ENCODE results near the gene PDE4D.

PDE4D gene

DNA sequence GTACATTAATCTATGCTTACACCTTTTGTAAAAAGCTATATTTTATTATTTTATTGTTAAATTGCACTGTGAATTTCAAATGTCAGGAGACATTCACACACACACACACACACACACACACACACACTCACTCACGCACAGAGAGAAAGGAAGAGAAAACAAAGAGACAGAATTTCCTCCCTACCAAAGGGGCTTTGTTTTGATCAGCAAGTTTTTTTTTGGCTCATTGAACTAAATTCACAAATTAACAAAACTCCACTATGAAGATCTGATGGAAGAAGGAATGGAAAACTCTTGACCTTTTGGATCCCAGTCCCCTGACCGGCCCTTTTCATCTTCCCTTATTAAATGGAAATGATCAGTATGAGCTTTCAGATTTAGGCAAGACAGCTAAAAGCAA, 161.2 kb downstream of the PDE4D start:
- Histone ChIP-seq H3K9me3 (ENCODE audit: control insufficient read depth, low read length) (no peaks in the 10 kb centered on the region), H3K27ac (ENCODE audit: insufficient read depth, low read depth, low read length, poor library complexity, severe bottlenecking) (no peak overlapping the region), H3K4me1 (ENCODE audit: control insufficient read depth, insufficient read depth, low read length) (no peaks in the 10 kb centered on the region), H3K4me3 (ENCODE audit: insufficient read depth, low read depth, low read length) (no peak overlapping the region), H3K27me3 (ENCODE audit: control insufficient read depth, insufficient read depth, low read length, poor library complexity, severe bottlenecking) (no peaks in the 10 kb centered on the region), H3K36me3 (ENCODE audit: control insufficient read depth, insufficient read depth, low read length) (no peaks in the 10 kb centered on the region)
- WGBS, 2 experiments, result 65 to 100% methylated on average over 1 to 2 of the region's 2 CpGs

DNA sequence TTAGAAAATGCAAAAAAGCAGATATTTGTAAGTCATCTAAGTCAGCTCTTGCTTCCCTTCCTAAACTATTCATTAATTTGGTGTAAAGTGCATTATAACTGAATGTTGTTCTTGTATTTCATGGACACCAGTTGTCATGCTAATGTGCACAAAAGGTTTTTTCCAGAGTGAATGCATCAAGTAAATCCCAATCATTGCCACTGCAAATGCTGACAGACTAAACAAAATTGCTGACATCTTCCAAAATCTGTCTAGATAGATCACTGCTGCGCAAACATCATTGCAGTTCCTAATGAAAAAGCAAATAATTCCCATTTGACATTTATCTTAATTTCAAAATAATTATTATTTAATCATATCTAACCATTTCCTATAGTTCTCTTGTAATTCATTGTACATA, 161.7 kb downstream of the PDE4D start:
- no peak overlapping the region for H3K4me3 ChIP-seq (ENCODE audit: insufficient read depth, low read depth, low read length)
- no peaks in the 10 kb centered on the region for H3K4me1 ChIP-seq (ENCODE audit: control insufficient read depth, insufficient read depth, low read length)
- no peak overlapping the region for H3K27ac ChIP-seq (ENCODE audit: insufficient read depth, low read depth, low read length, poor library complexity, severe bottlenecking)
- H3K27me3 ChIP-seq (ENCODE audit: control insufficient read depth, insufficient read depth, low read length, poor library complexity, severe bottlenecking), result no peaks in the 10 kb centered on the region
- WGBS, 2 experiments, result 100% methylated on average over 1 of the region's 1 CpG
- no peaks in the 10 kb centered on the region for H3K36me3 ChIP-seq (ENCODE audit: control insufficient read depth, insufficient read depth, low read length)
- no peaks in the 10 kb centered on the region for H3K9me3 ChIP-seq (ENCODE audit: control insufficient read depth, low read length)

DNA sequence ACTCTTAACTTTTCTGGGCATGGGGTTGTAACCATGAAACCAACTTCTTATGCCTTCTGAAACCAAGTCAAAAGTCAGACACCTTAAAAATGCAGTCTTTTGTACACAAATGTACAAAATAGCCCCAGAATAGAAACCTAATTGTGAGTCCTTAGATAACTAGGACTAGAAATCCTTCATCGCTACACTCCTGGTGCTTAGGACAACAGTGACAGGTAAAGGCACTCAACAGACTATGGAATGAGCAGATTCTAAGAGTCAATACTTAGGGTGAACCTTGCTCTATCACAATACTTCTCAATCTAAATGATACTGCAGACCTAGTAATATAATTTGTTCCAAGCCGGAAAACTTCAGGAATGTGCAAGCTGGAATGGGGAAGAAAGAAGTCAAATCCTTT, 163.7 kb downstream of the PDE4D start:
- Histone ChIP-seq H3K9me3 (ENCODE audit: control insufficient read depth, low read length) (no peaks in the 10 kb centered on the region), H3K4me1 (ENCODE audit: control insufficient read depth, insufficient read depth, low read length) (no peaks in the 10 kb centered on the region), H3K36me3 (ENCODE audit: control insufficient read depth, insufficient read depth, low read length) (no peaks in the 10 kb centered on the region), H3K27ac (ENCODE audit: insufficient read depth, low read depth, low read length, poor library complexity, severe bottlenecking) (no peak overlapping the region), H3K27me3 (ENCODE audit: control insufficient read depth, insufficient read depth, low read length, poor library complexity, severe bottlenecking) (no peaks in the 10 kb centered on the region), H3K4me3 (ENCODE audit: insufficient read depth, low read depth, low read length) (no peak overlapping the region)
- WGBS, 2 experiments, result 93 to 95% methylated on average over 2 of the region's 2 CpGs

DNA sequence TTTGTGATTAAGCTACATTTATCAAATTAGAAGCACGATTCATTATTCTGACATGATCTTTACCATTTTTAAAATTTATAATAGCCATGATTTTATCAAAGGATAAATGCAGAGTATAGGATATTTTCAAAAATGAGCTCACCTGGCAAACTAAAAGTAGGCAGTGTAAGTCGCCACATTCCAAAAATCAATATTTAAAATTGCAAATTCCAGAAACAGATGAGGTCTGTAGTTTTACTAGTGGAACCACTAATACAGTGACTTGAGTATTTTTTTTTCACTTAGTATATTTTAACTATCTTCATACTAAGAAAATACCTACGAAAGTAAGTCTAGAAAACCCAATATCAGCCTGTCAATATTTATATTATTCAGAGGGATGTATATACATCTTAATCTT, 164.2 kb downstream of the PDE4D start:
- no peaks in the 10 kb centered on the region for H3K27me3 ChIP-seq (ENCODE audit: control insufficient read depth, insufficient read depth, low read length, poor library complexity, severe bottlenecking)
- H3K27ac ChIP-seq (ENCODE audit: insufficient read depth, low read depth, low read length, poor library complexity, severe bottlenecking), result no peak overlapping the region
- no peak overlapping the region for H3K4me3 ChIP-seq (ENCODE audit: insufficient read depth, low read depth, low read length)
- no peaks in the 10 kb centered on the region for H3K4me1 ChIP-seq (ENCODE audit: control insufficient read depth, insufficient read depth, low read length)
- no peaks in the 10 kb centered on the region for H3K36me3 ChIP-seq (ENCODE audit: control insufficient read depth, insufficient read depth, low read length)
- 100% methylated on average over 1 of the region's 3 CpGs for WGBS, 2 experiments
- no peaks in the 10 kb centered on the region for H3K9me3 ChIP-seq (ENCODE audit: control insufficient read depth, low read length)

DNA sequence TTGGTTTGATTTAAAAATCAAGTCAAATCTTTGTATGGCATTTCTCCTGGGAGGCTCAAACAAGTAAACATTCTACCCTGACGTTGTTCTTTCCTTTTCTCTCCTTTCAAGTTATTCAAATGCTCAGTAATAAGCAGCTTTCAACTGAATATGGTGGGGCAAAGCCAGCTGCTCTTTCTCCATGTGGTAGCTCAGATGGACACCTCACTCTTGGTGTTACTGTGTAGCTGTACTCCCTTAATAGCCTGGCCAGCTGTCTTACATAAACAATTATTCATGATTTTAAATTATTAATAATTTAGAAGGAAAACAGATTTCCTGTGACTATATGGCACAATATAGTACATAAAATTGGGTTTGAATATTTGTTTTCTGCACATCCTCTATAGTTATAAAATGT, 165.2 kb downstream of the PDE4D start:
- WGBS, 2 experiments, result 79 to 100% methylated on average over 1 of the region's 1 CpG
- Histone ChIP-seq H3K9me3 (ENCODE audit: control insufficient read depth, low read length) (no peaks in the 10 kb centered on the region), H3K27me3 (ENCODE audit: control insufficient read depth, insufficient read depth, low read length, poor library complexity, severe bottlenecking) (no peaks in the 10 kb centered on the region), H3K27ac (ENCODE audit: insufficient read depth, low read depth, low read length, poor library complexity, severe bottlenecking) (no peak overlapping the region), H3K4me3 (ENCODE audit: insufficient read depth, low read depth, low read length) (no peak overlapping the region), H3K36me3 (ENCODE audit: control insufficient read depth, insufficient read depth, low read length) (no peaks in the 10 kb centered on the region), H3K4me1 (ENCODE audit: control insufficient read depth, insufficient read depth, low read length) (no peaks in the 10 kb centered on the region)

DNA sequence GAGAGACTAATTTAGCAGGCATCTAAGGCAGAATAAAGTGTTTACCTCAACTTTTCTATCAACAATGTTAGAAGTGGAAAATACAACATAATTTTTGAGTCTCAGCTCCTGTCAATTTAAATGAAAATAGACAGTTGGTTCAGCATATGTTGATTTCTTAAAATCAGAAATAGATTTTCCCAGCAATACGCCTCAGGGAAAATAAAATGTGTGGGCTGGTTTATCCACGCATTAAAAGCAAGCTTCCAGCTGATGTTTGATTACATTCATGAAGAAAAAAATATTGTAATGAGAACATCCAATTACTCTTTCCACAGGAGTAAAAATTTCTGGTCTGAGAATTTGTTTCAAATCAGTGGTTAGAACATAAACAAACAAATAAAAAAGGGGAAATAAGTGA, 166.3 kb downstream of the PDE4D start:
- Histone ChIP-seq H3K27me3 (ENCODE audit: control insufficient read depth, insufficient read depth, low read length, poor library complexity, severe bottlenecking) (no peaks in the 10 kb centered on the region), H3K4me1 (ENCODE audit: control insufficient read depth, insufficient read depth, low read length) (no peaks in the 10 kb centered on the region), H3K4me3 (ENCODE audit: insufficient read depth, low read depth, low read length) (no peak overlapping the region), H3K9me3 (ENCODE audit: control insufficient read depth, low read length) (no peaks in the 10 kb centered on the region), H3K36me3 (ENCODE audit: control insufficient read depth, insufficient read depth, low read length) (no peaks in the 10 kb centered on the region), H3K27ac (ENCODE audit: insufficient read depth, low read depth, low read length, poor library complexity, severe bottlenecking) (no peak overlapping the region)
- 80 to 100% methylated on average over 2 of the region's 2 CpGs for WGBS, 2 experiments

DNA sequence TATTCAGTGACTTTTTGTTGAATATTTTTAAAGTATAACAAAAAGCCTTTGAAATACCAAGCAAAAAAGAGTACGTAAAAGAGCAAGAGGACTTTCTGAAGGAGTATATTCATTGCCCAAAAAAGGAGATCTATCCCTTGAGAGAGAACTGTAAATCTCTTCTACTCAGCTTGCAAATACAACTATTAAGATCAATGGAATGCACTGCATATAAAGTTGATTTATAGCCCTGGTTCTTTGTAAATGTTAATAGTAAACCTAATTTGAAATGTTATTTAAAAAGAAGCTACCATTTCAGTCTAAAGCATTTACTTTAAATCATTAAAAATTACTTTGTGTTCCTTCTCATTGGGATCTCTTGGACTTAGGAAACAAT, 168.1 kb downstream of the PDE4D start:
- Histone ChIP-seq H3K4me3 (ENCODE audit: insufficient read depth, low read depth, low read length) (no peak overlapping the region), H3K27me3 (ENCODE audit: control insufficient read depth, insufficient read depth, low read length, poor library complexity, severe bottlenecking) (no peaks in the 10 kb centered on the region), H3K36me3 (ENCODE audit: control insufficient read depth, insufficient read depth, low read length) (no peaks in the 10 kb centered on the region), H3K4me1 (ENCODE audit: control insufficient read depth, insufficient read depth, low read length) (no peaks in the 10 kb centered on the region), H3K9me3 (ENCODE audit: control insufficient read depth, low read length) (no peaks in the 10 kb centered on the region), H3K27ac (ENCODE audit: insufficient read depth, low read depth, low read length, poor library complexity, severe bottlenecking) (no peak overlapping the region)
- WGBS, 2 experiments, result 100% methylated on average over 1 of the region's 1 CpG; no CpG with 5 or more reads in 1 of the 2 experiments

DNA sequence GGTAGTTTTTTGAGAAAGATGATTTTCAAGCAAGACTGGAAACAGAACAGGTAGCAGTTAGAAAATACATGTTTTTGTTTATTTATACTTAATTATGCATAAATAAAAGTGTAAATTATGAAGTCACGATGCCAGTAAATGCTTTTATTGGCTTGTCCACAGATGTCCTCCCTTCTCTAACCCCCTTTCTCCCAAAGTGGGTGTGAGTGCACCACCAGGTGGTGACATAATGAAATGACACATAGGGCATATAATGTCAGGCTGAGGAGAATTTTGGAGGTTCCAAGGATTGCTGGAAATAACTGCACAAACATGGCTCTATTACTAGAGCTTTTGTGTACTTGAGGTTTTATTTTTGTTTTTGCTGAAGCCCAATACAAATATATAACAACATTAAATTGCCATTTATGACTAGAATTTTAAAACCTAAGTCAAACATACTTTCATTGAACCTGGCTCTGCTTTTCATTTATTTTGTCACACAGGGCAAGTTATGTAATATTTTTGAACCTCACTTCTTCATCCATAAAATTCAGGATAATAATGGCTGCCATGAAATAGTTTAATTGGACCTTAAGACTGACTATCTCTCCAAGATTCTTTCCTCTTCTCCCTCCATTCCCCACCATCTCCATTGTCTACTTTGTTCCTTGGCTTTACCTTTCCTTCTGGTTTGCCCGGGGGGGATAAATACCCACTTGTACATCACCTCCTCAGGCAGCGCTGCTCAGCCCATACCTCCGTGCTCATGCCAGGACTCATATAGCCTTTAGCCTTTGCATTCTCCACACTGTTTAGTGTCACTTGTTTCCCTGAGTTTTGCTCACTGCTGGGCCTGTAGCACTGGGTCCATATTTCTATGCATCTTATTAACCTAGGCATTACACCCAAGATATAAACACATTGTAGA, 168.8 kb downstream of the PDE4D start:
- Histone ChIP-seq H3K4me1 (ENCODE audit: control insufficient read depth, insufficient read depth, low read length) (no peaks in the 10 kb centered on the region), H3K27ac (ENCODE audit: insufficient read depth, low read depth, low read length, poor library complexity, severe bottlenecking) (no peak overlapping the region), H3K27me3 (ENCODE audit: control insufficient read depth, insufficient read depth, low read length, poor library complexity, severe bottlenecking) (no peaks in the 10 kb centered on the region), H3K4me3 (ENCODE audit: insufficient read depth, low read depth, low read length) (no peak overlapping the region), H3K9me3 (ENCODE audit: control insufficient read depth, low read length) (no peaks in the 10 kb centered on the region), H3K36me3 (ENCODE audit: control insufficient read depth, insufficient read depth, low read length) (no peaks in the 10 kb centered on the region)
- 74 to 76% methylated on average over 4 of the region's 4 CpGs for WGBS, 2 experiments

DNA sequence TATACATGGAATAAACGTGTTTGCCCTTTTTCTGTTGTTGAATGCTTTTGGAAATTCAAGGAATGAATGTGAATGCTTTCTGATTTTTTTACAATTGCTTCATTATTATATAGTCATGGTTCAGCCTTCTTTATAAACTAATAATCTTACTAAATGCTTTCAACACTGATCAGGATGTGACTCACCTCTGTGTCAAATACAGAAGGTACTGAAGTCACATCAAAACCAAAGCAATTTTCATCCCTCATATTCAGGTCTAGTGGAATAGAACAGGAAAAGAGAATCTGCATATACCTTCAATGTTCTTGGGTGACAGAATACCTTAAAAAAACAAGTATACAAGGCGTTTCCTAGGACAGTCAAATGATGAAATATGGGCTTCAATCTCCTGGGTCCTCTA, 170.7 kb downstream of the PDE4D start:
- Histone ChIP-seq H3K4me3 (ENCODE audit: insufficient read depth, low read depth, low read length) (no peak overlapping the region), H3K4me1 (ENCODE audit: control insufficient read depth, insufficient read depth, low read length) (no peaks in the 10 kb centered on the region), H3K27me3 (ENCODE audit: control insufficient read depth, insufficient read depth, low read length, poor library complexity, severe bottlenecking) (no peaks in the 10 kb centered on the region), H3K27ac (ENCODE audit: insufficient read depth, low read depth, low read length, poor library complexity, severe bottlenecking) (no peak overlapping the region), H3K36me3 (ENCODE audit: control insufficient read depth, insufficient read depth, low read length) (no peaks in the 10 kb centered on the region), H3K9me3 (ENCODE audit: control insufficient read depth, low read length) (no peaks in the 10 kb centered on the region)
- 67 to 90% methylated on average over 1 to 2 of the region's 2 CpGs for WGBS, 2 experiments

DNA sequence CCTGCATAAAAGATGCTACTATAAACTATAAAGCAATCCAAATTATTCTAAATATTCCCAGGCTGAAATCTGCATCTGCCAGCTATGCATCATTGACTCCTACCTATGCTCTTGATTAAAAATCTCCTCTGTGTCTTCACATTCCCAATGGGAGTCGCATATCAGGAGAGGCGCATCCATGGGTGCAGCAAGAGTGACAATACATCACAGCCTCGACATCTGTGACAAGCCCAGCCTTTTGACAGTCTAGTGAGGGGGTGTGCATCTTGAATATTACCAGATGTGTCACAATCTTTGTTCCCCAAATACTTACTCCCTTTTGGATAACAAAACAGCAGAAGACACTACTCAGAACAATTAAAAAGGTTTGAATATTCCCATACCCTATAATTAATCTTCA, 171.8 kb downstream of the PDE4D start:
- no peaks in the 10 kb centered on the region for H3K36me3 ChIP-seq (ENCODE audit: control insufficient read depth, insufficient read depth, low read length)

More for the DNA sequence above, 171.8 kb downstream of the PDE4D start:
- H3K9me3 ChIP-seq (ENCODE audit: control insufficient read depth, low read length), result no peaks in the 10 kb centered on the region
- H3K27me3 ChIP-seq (ENCODE audit: control insufficient read depth, insufficient read depth, low read length, poor library complexity, severe bottlenecking), result no peaks in the 10 kb centered on the region
- H3K4me1 ChIP-seq (ENCODE audit: control insufficient read depth, insufficient read depth, low read length), result no peaks in the 10 kb centered on the region
- no peak overlapping the region for H3K27ac ChIP-seq (ENCODE audit: insufficient read depth, low read depth, low read length, poor library complexity, severe bottlenecking)
- 91 to 95% methylated on average over 3 of the region's 3 CpGs for WGBS, 2 experiments
- no peak overlapping the region for H3K4me3 ChIP-seq (ENCODE audit: insufficient read depth, low read depth, low read length)
